ENCODE measurements around the gene IRX3. TPM values are rescaled to one million over a fixed set of nuclear protein-coding genes. Genes with fewer than 3 reads are reported as not detected.

IRX3 gene
- total and polyA plus RNA-seq, 2 of the 8 experiments (the other 6 are each of a cell fraction or from before 2014, with no cell fraction given), result 0.50 to 1.6 TPM

GRCh38 chr16:54241525-54241924 lies 45.1 kb downstream of the IRX3 start:
- Histone ChIP-seq H3K9me3 (ENCODE audit: insufficient read depth in 2 of 2, low read depth in 1 of 2, low read length in 1 of 2) (no peaks in the 10 kb centered on the region), H4K5ac (ENCODE audit: insufficient read length, low read depth, low read length) (no peak overlapping the region), H3K9ac (replicated peaks in 1 of 4; ENCODE audit: extremely low read depth in 1 of 4, low read depth in 3 of 4, low read length in 3 of 4) (no peak overlapping the region), H4K8ac (ENCODE audit: extremely low read depth, insufficient read depth, low read length) (no peak overlapping the region), H3K23me2 (ENCODE audit: low read depth, low read length) (0 out of 2 replicates have a peak, but pooled peaks cover 3% of the 10 kb centered on the region), H3K14ac (ENCODE audit: insufficient read length) (no peak overlapping the region), H2BK15ac (ENCODE audit: low read length) (no peak overlapping the region), H3K79me2 (ENCODE audit: control insufficient read depth in 1 of 2, insufficient read depth in 2 of 2, low read length in 2 of 2) (no peaks in the 10 kb centered on the region), H3K27ac (ENCODE audit: low read depth, low read length) (no peak overlapping the region), H3K36me3 (ENCODE audit: control insufficient read depth in 2 of 4, insufficient read depth in 4 of 4, low read length in 3 of 4) (no peaks in the 10 kb centered on the region), H2BK120ac (replicated peaks; ENCODE audit: low read depth, low read length) (no peak overlapping the region), H3K4me2 (ENCODE audit: insufficient read depth in 1 of 2, low read depth in 2 of 2, low read length in 2 of 2) (no peak overlapping the region), H3K4me3 (ENCODE audit: extremely low read depth in 1 of 4, insufficient read depth in 2 of 4, low read depth in 3 of 4, low read length in 4 of 4) (no peak overlapping the region), H2BK20ac (ENCODE audit: low read length) (no peak overlapping the region), H4K20me1 (replicated peaks in 1 of 2; ENCODE audit: control insufficient read depth in 1 of 2, insufficient read depth in 2 of 2, low read length in 2 of 2) (peaks cover 0 to 1% of the 10 kb centered on the region in 2 experiments), H3K27me3 (replicated peaks in 1 of 4; ENCODE audit: control insufficient read depth in 3 of 4, extremely low read depth in 1 of 4, insufficient read depth in 3 of 4, low read length in 3 of 4) (no peaks in the 10 kb centered on the region), H2AFZ (ENCODE audit: low read length) (no peak overlapping the region), H3K79me1 (ENCODE audit: low read depth, low read length) (no peaks in the 10 kb centered on the region), H2BK5ac (ENCODE audit: low read depth, low read length) (no peak overlapping the region), H2AK5ac (ENCODE audit: low read depth, low read length) (no peak overlapping the region), H2BK12ac (ENCODE audit: low read depth, low read length) (no peak overlapping the region), H3K56ac (replicated peaks; ENCODE audit: insufficient read length, low read depth, low read length) (no peak overlapping the region), H3K4me1 (replicated peaks in 1 of 4; ENCODE audit: control insufficient read depth in 3 of 4, insufficient read depth in 4 of 4, low read length in 3 of 4) (no peaks in the 10 kb centered on the region; a peak in 1 of 7 replicates), H4K91ac (replicated peaks; ENCODE audit: insufficient read length, low read length) (no peak overlapping the region), H3K4ac (replicated peaks; ENCODE audit: insufficient read length, low read depth, low read length) (no peak overlapping the region), H3K23ac (ENCODE audit: insufficient read length) (no peak overlapping the region), H3K18ac (ENCODE audit: extremely low read depth, low read length) (no peak overlapping the region)
- ChIA-PET POLR2A (ENCODE audit: partially characterized antibody) (interaction anchor here (1.3 to 1.6 kb wide), 2 partner anchors 12 to 45 kb away, joined by 5 to 6 read pairs; partner anchors contain the start of gene IRX3), CTCF (ENCODE audit: partially characterized antibody) (interaction anchor here (1.2 to 1.7 kb wide), 2 partner anchors 15 to 41 kb away, joined by 3 to 4 read pairs; no protein-coding TSS in a partner anchor)
- TF ChIP-seq SIX5 (IDR thresholded peaks at IDR 0.05; ENCODE audit: low read depth, low read length), result no peak
- no peak for TF ChIP-seq SP4 (IDR thresholded peaks at IDR 0.05; ENCODE audit: low read length)
- TF ChIP-seq KDM1A (IDR thresholded peaks at IDR 0.05; ENCODE audit: borderline replicate concordance, low read length), result no peak
- TF ChIP-seq USF2 (IDR thresholded peaks at IDR 0.05; ENCODE audit: low read length), result peak; percentile 22; the same call in 1 of the 2 replicates
- TF ChIP-seq RNF2 (IDR thresholded peaks at IDR 0.05; ENCODE audit: borderline replicate concordance, low read depth, low read length, missing control alignments, poor library complexity, severe bottlenecking), result no peak
- FAIRE-seq (peak; percentile 13), DNase-seq (ENCODE audit: low read depth in 1 of 2, low spot score in 2 of 2) (no peak)
- WGBS, 2 experiments (ENCODE audit: extremely low coverage in 1 of 2, insufficient coverage in 1 of 2, insufficient read length in 1 of 2, insufficient replicate concordance in 2 of 2, low coverage in 1 of 2, low lambda C conversion rate in 2 of 2, missing lambda C conversion rate in 1 of 2), result 95% methylated on average over 6 of the region's 6 CpGs; no CpG with 5 or more reads in 1 of the 2 experiments

Data from H1 (cell line).